Parathyroid adenoma (tissue), 2 donors: ENCODE data around the gene PRDM8.
A peak's percentile ranks its signal among the peaks of the same experiment; 100 is the strongest.

Source experiments
- H2AFZ ChIP-seq: fragments of 300-600 bp; sonication (generic); one replicate; pipeline ENCODE4 v1.7.0; 2017; ENCODE audit warnings: antibody characterized with exemption, mild to moderate bottlenecking
- H3K27ac ChIP-seq: fragments of 300-600 bp; sonication (generic); one replicate; pipeline ENCODE4 v1.7.0; 2017
- H3K27me3 ChIP-seq: fragments of 300-600 bp; sonication (generic); one replicate; pipeline ENCODE4 v1.7.0; 2017; ENCODE audit warnings: low read length; ENCODE audit not compliant: control insufficient read depth, insufficient read depth
- H3K36me3 ChIP-seq: fragments of 300-600 bp; sonication (generic); one replicate; pipeline ENCODE4 v1.7.0; 2017; ENCODE audit warnings: low read length; ENCODE audit not compliant: control insufficient read depth, insufficient read depth
- H3K4me1 ChIP-seq: fragments of 300-600 bp; sonication (generic); one replicate; pipeline ENCODE4 v1.7.0; 2017; ENCODE audit warnings: control low read depth
- H3K4me2 ChIP-seq: fragments of 300-600 bp; sonication (generic); one replicate; pipeline ENCODE4 v1.7.0; 2017; ENCODE audit warnings: low read length
- H3K4me3 ChIP-seq: fragments of 300-600 bp; sonication (generic); one replicate; pipeline ENCODE4 v1.7.0; 2017; ENCODE audit warnings: low read depth, low read length
- H3K79me2 ChIP-seq: fragments of 300-600 bp; sonication (generic); one replicate; pipeline ENCODE4 v1.7.0; 2017; ENCODE audit warnings: control low read depth
- H3K9ac ChIP-seq: fragments of 300-600 bp; sonication (generic); one replicate; pipeline ENCODE4 v1.7.0; 2017; ENCODE audit warnings: mild to moderate bottlenecking
- H3K9me3 ChIP-seq: fragments of 300-600 bp; sonication (generic); one replicate; pipeline ENCODE4 v1.7.0; 2017; ENCODE audit warnings: low read length; ENCODE audit not compliant: control insufficient read depth
- TF ChIP-seq, protein P1 (sequence below): fragments of 300-600 bp; sonication (generic); IDR thresholded peaks from one replicate; pipeline ENCODE4 v1.7.0; 2017; ENCODE audit warnings: antibody characterized with exemption, mild to moderate bottlenecking
- donor health status: primary hyperparathyroidism.

PRDM8 gene

DNA sequence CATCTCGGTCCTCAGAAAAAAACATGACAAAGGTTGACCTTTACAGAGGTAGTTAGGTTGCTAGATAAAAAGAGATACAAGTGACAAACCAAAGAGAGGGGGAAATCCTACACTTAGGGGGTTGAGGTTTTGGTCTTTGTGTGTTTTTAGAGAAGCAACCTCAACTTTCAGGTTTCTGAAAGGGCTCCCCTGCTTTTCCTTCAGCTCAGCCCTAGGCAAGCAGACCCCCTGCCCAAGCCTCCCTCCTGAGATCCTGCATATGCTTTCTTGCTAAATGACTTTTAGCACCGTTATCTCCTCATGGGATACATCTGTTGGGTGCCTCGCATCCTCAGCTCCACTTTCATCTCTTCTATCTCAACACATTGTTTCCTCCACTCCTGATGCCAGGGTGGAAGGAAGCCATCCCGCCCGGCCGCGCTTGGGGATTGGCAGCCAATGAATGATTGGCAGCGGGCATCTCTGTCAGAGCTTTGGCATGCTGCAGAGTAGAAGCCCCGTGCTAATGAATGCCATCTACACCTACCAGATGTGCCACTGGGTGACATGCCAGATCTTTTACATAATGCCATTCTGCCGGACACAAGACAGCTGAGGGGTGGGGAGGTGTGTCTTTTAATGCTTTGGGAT, 15.0 kb upstream of the PRDM8 start:
- H3K27ac ChIP-seq, result no peak overlapping the region
- H2AFZ ChIP-seq, result no peak overlapping the region
- H3K4me1 ChIP-seq, result no peaks in the 10 kb centered on the region
- H3K4me3 ChIP-seq, result no peak overlapping the region
- H3K36me3 ChIP-seq, result no peaks in the 10 kb centered on the region
- H3K9me3 ChIP-seq, result no peaks in the 10 kb centered on the region
- H3K79me2 ChIP-seq, result no peaks in the 10 kb centered on the region
- H3K4me2 ChIP-seq, result no peak overlapping the region
- peaks cover 16% of the 10 kb centered on the region for H3K27me3 ChIP-seq
- TF ChIP-seq, protein P1, sequence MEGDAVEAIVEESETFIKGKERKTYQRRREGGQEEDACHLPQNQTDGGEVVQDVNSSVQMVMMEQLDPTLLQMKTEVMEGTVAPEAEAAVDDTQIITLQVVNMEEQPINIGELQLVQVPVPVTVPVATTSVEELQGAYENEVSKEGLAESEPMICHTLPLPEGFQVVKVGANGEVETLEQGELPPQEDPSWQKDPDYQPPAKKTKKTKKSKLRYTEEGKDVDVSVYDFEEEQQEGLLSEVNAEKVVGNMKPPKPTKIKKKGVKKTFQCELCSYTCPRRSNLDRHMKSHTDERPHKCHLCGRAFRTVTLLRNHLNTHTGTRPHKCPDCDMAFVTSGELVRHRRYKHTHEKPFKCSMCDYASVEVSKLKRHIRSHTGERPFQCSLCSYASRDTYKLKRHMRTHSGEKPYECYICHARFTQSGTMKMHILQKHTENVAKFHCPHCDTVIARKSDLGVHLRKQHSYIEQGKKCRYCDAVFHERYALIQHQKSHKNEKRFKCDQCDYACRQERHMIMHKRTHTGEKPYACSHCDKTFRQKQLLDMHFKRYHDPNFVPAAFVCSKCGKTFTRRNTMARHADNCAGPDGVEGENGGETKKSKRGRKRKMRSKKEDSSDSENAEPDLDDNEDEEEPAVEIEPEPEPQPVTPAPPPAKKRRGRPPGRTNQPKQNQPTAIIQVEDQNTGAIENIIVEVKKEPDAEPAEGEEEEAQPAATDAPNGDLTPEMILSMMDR, result no peak
- no peak overlapping the region for H3K9ac ChIP-seq

DNA sequence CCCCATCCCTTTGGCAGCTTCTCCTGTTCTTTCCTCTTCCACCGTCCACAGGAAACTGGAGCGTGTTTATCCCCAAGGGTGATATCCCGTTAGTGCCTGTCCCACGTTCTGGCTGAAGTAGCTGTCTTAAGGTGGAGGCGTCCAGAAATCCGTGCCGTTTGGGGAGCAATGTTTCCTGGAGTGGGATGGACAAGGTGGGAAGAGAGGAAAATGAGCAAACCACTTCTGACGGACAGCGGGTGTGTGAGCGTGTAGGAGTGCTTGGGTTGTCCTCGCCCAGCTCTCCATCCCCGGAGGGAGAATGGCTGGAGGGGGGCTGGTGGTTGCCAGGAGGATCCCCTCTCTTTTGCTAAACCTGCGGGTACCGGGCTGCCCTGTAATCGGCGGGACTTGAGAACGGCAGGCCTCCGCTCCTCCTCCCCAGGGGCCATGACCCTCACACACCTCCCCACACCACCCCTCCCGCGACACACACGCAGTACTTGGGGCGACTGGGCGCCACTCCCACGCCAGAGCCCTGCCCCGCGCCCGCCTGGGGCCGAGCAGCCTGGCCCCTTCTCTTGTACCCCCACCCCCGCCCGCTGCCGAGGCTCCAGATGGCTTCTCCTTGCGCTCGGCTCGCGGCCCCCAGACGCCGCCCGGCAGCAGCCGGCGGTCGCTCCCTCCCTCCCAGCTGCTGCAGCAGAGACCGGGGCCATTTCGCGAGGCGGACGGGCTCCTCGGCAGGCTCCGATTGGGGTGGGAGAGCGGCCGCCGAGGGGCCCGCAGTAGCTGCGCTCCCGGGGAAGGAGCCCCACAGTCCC, 13.9 kb upstream of the PRDM8 start:
- no peaks in the 10 kb centered on the region for H3K36me3 ChIP-seq
- H3K9ac ChIP-seq, result no peak overlapping the region
- H3K27me3 ChIP-seq, result peaks cover 22% of the 10 kb centered on the region
- peak overlapping the region; percentile 82 for H2AFZ ChIP-seq
- H3K79me2 ChIP-seq, result no peaks in the 10 kb centered on the region
- TF ChIP-seq, protein P1, result no peak
- H3K4me3 ChIP-seq, result peak overlapping the region; percentile 50
- H3K4me2 ChIP-seq, result peak overlapping the region; percentile 88
- H3K9me3 ChIP-seq, result no peaks in the 10 kb centered on the region
- H3K4me1 ChIP-seq, result no peaks in the 10 kb centered on the region
- no peak overlapping the region for H3K27ac ChIP-seq

DNA sequence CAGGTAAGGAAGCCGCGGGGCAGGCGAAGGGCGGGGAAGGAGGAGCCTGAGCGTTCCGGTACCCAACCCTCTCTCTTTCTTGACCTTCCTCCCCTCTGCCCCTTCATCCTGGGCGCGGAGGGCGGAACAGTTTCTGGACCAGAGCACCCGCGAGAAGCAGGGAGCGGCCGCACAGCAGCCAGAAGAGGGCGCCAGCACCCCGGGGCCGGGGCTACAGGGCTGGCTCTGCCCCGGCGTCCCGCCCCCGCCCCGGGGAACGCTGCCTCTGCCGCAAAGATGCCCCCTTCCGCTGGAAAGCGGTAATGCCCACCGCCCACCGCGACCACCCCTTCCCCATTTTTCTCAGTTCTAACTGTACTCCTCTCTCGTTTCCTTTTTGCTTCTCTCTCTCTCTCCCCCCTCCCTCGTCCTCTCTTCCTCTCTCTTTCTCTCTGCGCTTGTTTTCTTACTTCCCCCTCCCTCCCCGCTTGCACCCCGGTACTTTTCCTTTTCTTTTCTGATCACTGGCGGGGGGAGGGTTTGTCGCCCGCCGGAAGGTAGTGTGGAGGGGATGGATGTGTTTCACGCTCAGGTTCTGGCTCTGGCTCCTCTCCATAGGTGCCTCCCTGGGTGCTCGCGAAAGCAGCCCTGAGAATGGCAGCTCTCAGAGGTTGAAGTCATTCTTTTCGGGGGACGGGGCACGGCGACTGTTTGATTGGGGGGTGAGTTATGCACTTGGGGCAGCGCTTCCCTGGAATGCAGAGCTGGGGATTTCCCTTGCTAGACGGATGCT, 13.1 kb upstream of the PRDM8 start:
- Histone ChIP-seq H3K36me3 (no peaks in the 10 kb centered on the region), H3K27me3 (peaks cover 25% of the 10 kb centered on the region), H3K4me1 (no peaks in the 10 kb centered on the region)

DNA sequence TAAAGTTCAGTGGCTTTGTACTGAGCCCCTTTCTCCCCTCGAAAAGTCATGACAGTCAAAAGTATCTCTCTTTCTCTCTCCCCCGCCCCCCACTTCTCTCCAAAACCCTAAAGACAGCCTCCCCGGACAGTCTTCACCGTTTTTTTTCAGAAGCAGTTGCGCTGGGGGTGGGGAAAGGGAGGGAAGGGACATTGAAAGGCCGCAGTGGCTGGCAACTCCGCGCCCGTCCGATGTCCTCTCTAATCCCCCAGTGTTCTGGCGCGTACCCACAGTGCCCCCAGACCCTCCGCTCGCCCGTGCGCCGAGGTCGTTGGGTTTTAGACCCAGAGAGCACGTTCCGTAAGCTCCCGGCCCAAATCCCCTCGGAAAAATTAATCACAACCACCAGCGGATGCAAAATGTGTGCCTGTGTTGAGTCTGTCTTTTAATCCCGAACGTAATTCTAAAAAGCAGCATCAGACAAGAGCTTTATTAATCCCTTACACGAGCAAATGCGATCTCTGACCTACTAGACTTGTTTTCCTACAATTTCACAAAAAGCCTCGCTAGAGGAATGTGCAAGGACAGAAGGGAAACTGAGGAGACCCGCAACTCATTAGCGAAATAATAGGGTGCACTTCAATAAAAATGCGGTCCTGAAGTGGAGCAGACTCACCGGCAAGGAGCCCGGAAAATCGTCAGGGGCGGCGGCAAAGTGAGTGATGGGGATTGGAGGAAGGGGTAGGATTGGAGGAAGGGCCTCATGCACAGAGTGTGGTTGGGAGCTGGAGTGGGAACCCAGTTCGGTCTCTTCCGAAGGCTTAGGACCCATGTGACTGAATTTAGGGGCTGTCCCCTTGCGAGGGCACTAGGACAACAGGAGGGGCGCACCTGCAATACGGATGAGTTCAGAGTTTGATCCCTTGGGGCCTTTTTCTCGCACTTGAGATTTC, 12.2 kb upstream of the PRDM8 start:
- Histone ChIP-seq H3K27ac (no peak overlapping the region), H3K4me3 (peak overlapping the region; percentile 50), H3K4me2 (peak overlapping the region; percentile 88), H2AFZ (peak overlapping the region; percentile 82), H3K79me2 (no peaks in the 10 kb centered on the region), H3K36me3 (no peaks in the 10 kb centered on the region), H3K27me3 (peaks cover 25% of the 10 kb centered on the region), H3K9ac (no peak overlapping the region), H3K4me1 (no peaks in the 10 kb centered on the region), H3K9me3 (no peaks in the 10 kb centered on the region)
- TF ChIP-seq, protein P1, result no peak

More for the DNA sequence above, 13.1 kb upstream of the PRDM8 start:
- Histone ChIP-seq H3K27ac (no peak overlapping the region), H3K79me2 (no peaks in the 10 kb centered on the region), H3K4me2 (peak overlapping the region; percentile 88), H3K9me3 (no peaks in the 10 kb centered on the region), H3K4me3 (peak overlapping the region; percentile 50), H2AFZ (peak overlapping the region; percentile 82), H3K9ac (no peak overlapping the region)
- TF ChIP-seq, protein P1, result peak; percentile 51
